SU-DHL-6 (cell line): ENCODE measurements around the gene RPS6KA2.

ENCODE experiments used
- CTCF ChIP-seq: fragments of 200-600 bp; sonication (generic); IDR thresholded peaks from one replicate; pipeline ENCODE4 v1.5.1; 2017; ENCODE audit warnings: antibody characterized with exemption, mild to moderate bottlenecking, low read length, moderate library complexity; ENCODE audit not compliant: insufficient read depth, poor library complexity, severe bottlenecking
- EZH2phosphoT487 ChIP-seq: fragments of 200-600 bp; sonication (generic), shearing (Covaris generic); conservative IDR thresholded peaks from 2 replicates; pipeline ENCODE4 v1.6.1; 2018; ENCODE audit warnings: mild to moderate bottlenecking, antibody characterized with exemption, low read length, moderate library complexity, mixed read lengths

DNA sequence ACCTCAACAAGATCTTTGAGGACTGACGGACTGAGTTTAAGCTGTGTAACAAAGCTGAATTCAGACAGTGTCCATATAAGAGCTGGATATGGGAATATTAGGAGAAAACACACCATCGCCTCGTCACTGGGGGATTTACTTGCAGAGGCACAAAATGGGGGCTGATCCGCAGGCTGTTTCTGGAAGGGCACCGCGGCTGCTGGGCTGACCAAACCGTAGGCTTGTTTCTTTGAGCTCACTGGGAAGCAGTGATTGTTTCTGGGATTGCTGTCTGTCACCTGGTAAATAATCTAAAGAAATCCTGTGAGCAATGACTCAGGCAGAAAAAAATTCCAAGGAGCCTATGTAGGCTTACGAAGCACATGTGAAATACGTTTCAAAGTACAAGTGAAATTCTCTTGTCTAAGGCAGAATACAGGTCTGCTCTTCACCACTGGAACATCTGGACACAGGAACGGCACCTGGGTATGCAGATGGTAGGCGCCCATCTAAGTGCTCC, 180.4 kb downstream of the RPS6KA2 start:
- TF ChIP-seq CTCF, result no peak
- TF ChIP-seq EZH2phosphoT487, result no peak
